HCT116 (cell line): ENCODE results near the gene LSM12.

Experiments used
- POLR2A ChIP-seq: IDR thresholded peaks from 2 replicates; pipeline ENCODE4 v1.7.0; 2011; ENCODE audit warnings: borderline replicate concordance; ENCODE audit not compliant: insufficient read depth, insufficient read length; ENCODE audit errors: extremely low read depth
- TF ChIP-seq, protein P1 (sequence below): IDR thresholded peaks from 2 replicates; pipeline ENCODE4 v1.6.1; 2011; ENCODE audit warnings: mild to moderate bottlenecking, low read length, moderate library complexity; ENCODE audit not compliant: insufficient replicate concordance; ENCODE audit errors: extremely low read depth

- TF ChIP-seq POLR2A: no peak
- TF ChIP-seq, protein P1, sequence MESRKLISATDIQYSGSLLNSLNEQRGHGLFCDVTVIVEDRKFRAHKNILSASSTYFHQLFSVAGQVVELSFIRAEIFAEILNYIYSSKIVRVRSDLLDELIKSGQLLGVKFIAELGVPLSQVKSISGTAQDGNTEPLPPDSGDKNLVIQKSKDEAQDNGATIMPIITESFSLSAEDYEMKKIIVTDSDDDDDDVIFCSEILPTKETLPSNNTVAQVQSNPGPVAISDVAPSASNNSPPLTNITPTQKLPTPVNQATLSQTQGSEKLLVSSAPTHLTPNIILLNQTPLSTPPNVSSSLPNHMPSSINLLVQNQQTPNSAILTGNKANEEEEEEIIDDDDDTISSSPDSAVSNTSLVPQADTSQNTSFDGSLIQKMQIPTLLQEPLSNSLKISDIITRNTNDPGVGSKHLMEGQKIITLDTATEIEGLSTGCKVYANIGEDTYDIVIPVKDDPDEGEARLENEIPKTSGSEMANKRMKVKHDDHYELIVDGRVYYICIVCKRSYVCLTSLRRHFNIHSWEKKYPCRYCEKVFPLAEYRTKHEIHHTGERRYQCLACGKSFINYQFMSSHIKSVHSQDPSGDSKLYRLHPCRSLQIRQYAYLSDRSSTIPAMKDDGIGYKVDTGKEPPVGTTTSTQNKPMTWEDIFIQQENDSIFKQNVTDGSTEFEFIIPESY: no peak
Measured at GRCh38 chr17:44049294-44050060, 17.0 kb downstream of the LSM12 start.
